ENCODE measurements around the gene MRTFB. TPM values are rescaled to one million over a fixed set of nuclear protein-coding genes. Genes with fewer than 3 reads are reported as not detected.
"Not testable (repeated sequence)": the region's sequence is repeated elsewhere in the genome, so short reads cannot be mapped to it uniquely, and the experiment has no call there.

The MRTFB gene
- total RNA-seq: 49.5 and 50.2 TPM in 2 replicates
- 19.6 and 23.5 TPM in 2 replicates for polyA plus RNA-seq
- 12.9 and 13.3 TPM in 2 replicates for polyA plus RNA-seq (2011; cell fraction: cytosol; rRNA removed)
- 58.0 and 59.5 TPM in 2 replicates for polyA plus RNA-seq (2011; cell fraction: nucleus; rRNA removed)
- polyA plus RNA-seq (2012): 13.4 and 15.8 TPM in 2 replicates
- polyA minus RNA-seq: 63.0 and 64.6 TPM in 2 replicates
- polyA minus RNA-seq (2011; cell fraction: cytosol; rRNA and poly(A)+ RNA removed): 10.5 TPM
- polyA minus RNA-seq (2011; cell fraction: nucleus; rRNA and poly(A)+ RNA removed): 98.7 and 137 TPM in 2 replicates
- Bru-seq, nascent RNA: percentile 90 among the genes with signal in this experiment
- percentile 66 among the genes with signal in this experiment for BruChase-seq, experiment 1, labeled RNA remaining after a 6-hour chase
- percentile 76 among the genes with signal in this experiment for BruChase-seq, experiment 2, labeled RNA remaining after a 2-hour chase
- long read RNA-seq, full-length matches to known transcripts: 2 of 6 reads
- long read RNA-seq, partial matches to known transcripts: 1 of 6 reads
- long read RNA-seq, other reads (novel, unspliced or antisense): 3 of 6 reads

GRCh38 chr16:14070877-14071575 lies at the start of gene MRTFB:
MRTFB (plus strand) TSS chr16:14071319; CDS start chr16:14140607, 69,288 bp downstream.
- no peaks in the 10 kb centered on the region for H3K27me3 ChIP-seq (ENCODE audit: control insufficient read depth in 2 of 2, insufficient read depth in 2 of 2, low read length in 2 of 2)
- intact Hi-C loops (cut with micrococcal nuclease): loop anchor here (2.0 to 5.0 kb wide), 3 partner anchors 114 to 149 kb away; partner anchors contain the start of gene ERCC4
- H3K4me3 ChIP-seq (replicated peaks in 1 of 3; ENCODE audit: insufficient read depth in 1 of 3, low read depth in 1 of 3, low read length in 3 of 3): peak within 1 kb of the TSS; percentile 74 to 96 (median 82)
- dilution Hi-C loops (cut with MboI; ENCODE audit: extremely low pct_ligation_motif_present, low sequenced_read_pairs): no loop called here
- CTCF ChIA-PET: interaction anchor here (1.7 kb wide), 1 partner anchor 147 kb away, joined by 6 read pairs; no protein-coding TSS in a partner anchor
- no peaks in the 10 kb centered on the region for H4K20me1 ChIP-seq (replicated peaks; ENCODE audit: control insufficient read depth, extremely low read depth, insufficient read depth, low read length)
- FAIRE-seq: no peak
- peak within 1 kb of the TSS; percentile 68 for H3K27ac ChIP-seq (ENCODE audit: insufficient read depth, low read depth, low read length)
- TSS peak; percentile 14 for BruUV-seq (replicated peaks)
- H3K4me1 ChIP-seq (ENCODE audit: control insufficient read depth, extremely low read depth, insufficient read depth, low read length): peaks cover 11% of the 10 kb centered on the region
- H3K9ac ChIP-seq (replicated peaks; ENCODE audit: extremely low read depth, insufficient read depth, low read length): peak within 1 kb of the TSS; percentile 98
- peaks cover 15% of the 10 kb centered on the region for H3K79me2 ChIP-seq (ENCODE audit: control insufficient read depth, insufficient read depth, low read length)
- H3K9me3 ChIP-seq (replicated peaks; ENCODE audit: control insufficient read depth, insufficient read depth, low read length): no peaks in the 10 kb centered on the region
- H3K9me1 ChIP-seq (replicated peaks; ENCODE audit: control insufficient read depth, extremely low read depth, insufficient read depth, low read length): no peaks in the 10 kb centered on the region
- no peaks in the 10 kb centered on the region for H3K36me3 ChIP-seq (ENCODE audit: control insufficient read depth in 2 of 2, extremely low read depth in 1 of 2, insufficient read depth in 2 of 2, low read length in 2 of 2)
- peak within 1 kb of the TSS; percentile 100 for H2AFZ ChIP-seq (ENCODE audit: low read depth, low read length)
- POLR2A ChIA-PET: no interaction called here
- DNase-seq (ENCODE audit: low read depth, low spot score): peak; percentile 70
- peak within 1 kb of the TSS; percentile 95 for H3K4me2 ChIP-seq (ENCODE audit: insufficient read depth, low read length)
- TF ChIP-seq MYC (IDR thresholded peaks at IDR 0.05; ENCODE audit: low read depth, low read length): no peak
- TF ChIP-seq POLR2AphosphoS5 (IDR thresholded peaks at IDR 0.05; ENCODE audit: insufficient read depth, low read depth, low read length): peak; percentile 51

GRCh38 chr16:14023526-14023925 lies 47.6 kb upstream of the MRTFB start:
- H3K9me3 ChIP-seq (replicated peaks; ENCODE audit: control insufficient read depth, insufficient read depth, low read length); H3K4me1 ChIP-seq (ENCODE audit: control insufficient read depth, extremely low read depth, insufficient read depth, low read length); H3K27me3 ChIP-seq (ENCODE audit: control insufficient read depth in 2 of 2, insufficient read depth in 2 of 2, low read length in 2 of 2); DNase-seq (ENCODE audit: low read depth, low spot score); POLR2A ChIA-PET; H3K79me2 ChIP-seq (ENCODE audit: control insufficient read depth, insufficient read depth, low read length); H3K4me3 ChIP-seq (replicated peaks in 1 of 3; ENCODE audit: insufficient read depth in 1 of 3, low read depth in 1 of 3, low read length in 3 of 3); H3K4me2 ChIP-seq (ENCODE audit: insufficient read depth, low read length); H3K9ac ChIP-seq (replicated peaks; ENCODE audit: extremely low read depth, insufficient read depth, low read length); H3K27ac ChIP-seq (ENCODE audit: insufficient read depth, low read depth, low read length); dilution Hi-C loops (cut with MboI; ENCODE audit: extremely low pct_ligation_motif_present, low sequenced_read_pairs); intact Hi-C loops (cut with micrococcal nuclease); BruUV-seq (replicated peaks); H3K9me1 ChIP-seq (replicated peaks; ENCODE audit: control insufficient read depth, extremely low read depth, insufficient read depth, low read length); H3K36me3 ChIP-seq (ENCODE audit: control insufficient read depth in 2 of 2, extremely low read depth in 1 of 2, insufficient read depth in 2 of 2, low read length in 2 of 2); H2AFZ ChIP-seq (ENCODE audit: low read depth, low read length); FAIRE-seq; H4K20me1 ChIP-seq (replicated peaks; ENCODE audit: control insufficient read depth, extremely low read depth, insufficient read depth, low read length): not testable (repeated sequence)
- CTCF ChIA-PET: interaction anchor here (0.7 to 2.0 kb wide), 9 partner anchors 8 to 162 kb away, joined by 3 to 9 read pairs (median 5); no protein-coding TSS in a partner anchor

All from endothelial cell of umbilical vein (primary cell).